WERI-Rb-1 (cell line): Measurements from ENCODE around the gene SKI.

ENCODE experiments used
- DNase-seq: peaks from one replicate; pipeline ENCODE4 v3.0.0-alpha.2; 2020
- H3K27ac ChIP-seq: fragments of 250-450 bp; sonication (Bioruptor Pico); 2 replicates; pipeline ENCODE4 v1.5.1; 2020; ENCODE audit warnings: mild to moderate bottlenecking, moderate library complexity
- H3K27me3 ChIP-seq: fragments of 250-450 bp; sonication (Bioruptor Pico); 2 replicates; pipeline ENCODE4 v1.5.1; 2021; ENCODE audit warnings: mild to moderate bottlenecking, low read depth, moderate library complexity; ENCODE audit not compliant: insufficient read depth, severe bottlenecking
- H3K36me3 ChIP-seq: fragments of 250-450 bp; sonication (Bioruptor Pico); 2 replicates; pipeline ENCODE4 v1.5.1; 2020; ENCODE audit warnings: mild to moderate bottlenecking, moderate library complexity
- H3K4me3 ChIP-seq: 2 replicates; pipeline ENCODE4 v1.5.1; 2011; ENCODE audit warnings: low read depth, mild to moderate bottlenecking, control low read depth, low read length
- H3K9me3 ChIP-seq: fragments of 250-450 bp; sonication (Bioruptor Pico); 2 replicates; pipeline ENCODE4 v1.5.1; 2021; ENCODE audit warnings: mild to moderate bottlenecking, moderate library complexity; ENCODE audit not compliant: severe bottlenecking
- TF ChIP-seq, protein P1 (sequence below): IDR thresholded peaks from 2 replicates; pipeline ENCODE4 v1.5.1; 2011; ENCODE audit warnings: low read depth, mild to moderate bottlenecking, control low read depth, inconsistent platforms, low read length

The SKI gene

DNA sequence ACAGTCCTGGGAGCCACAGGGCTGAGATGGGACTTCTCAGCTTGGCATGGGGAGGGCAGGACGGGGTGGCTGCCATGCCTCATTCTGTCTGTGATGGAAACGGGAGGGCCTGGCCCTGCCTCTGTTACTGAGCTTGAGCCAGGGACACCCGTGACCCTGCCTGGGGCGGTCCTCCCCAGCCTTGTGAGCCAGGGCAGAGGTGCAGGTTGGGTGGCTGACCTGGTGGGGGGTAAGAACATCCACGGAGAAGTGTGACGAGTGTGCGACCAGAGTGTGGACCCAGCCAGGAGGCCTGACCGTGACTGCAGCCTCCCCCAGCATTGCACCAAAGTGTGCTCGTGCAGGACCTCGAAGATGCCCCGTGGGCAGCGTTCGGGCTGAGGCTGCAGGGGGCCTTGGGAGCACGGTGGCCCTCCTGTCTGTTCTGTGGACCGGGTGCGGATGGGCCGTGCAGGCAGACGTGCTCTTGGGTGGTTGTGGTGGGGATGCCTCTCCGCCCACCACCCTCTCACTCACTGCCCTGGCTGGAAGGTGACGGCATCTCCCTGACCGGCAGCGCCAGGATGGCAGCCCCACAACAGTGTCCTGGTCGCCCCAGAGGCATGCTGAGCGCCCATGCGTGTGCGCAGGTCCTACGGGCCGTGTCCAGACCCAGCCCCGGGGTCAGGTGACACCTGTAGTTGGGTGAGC lies 45.4 kb downstream of the SKI start:
- no peaks in the 10 kb centered on the region for H3K9me3 ChIP-seq
- no peak overlapping the region for H3K27ac ChIP-seq
- no peaks in the 10 kb centered on the region for H3K27me3 ChIP-seq
- H3K4me3 ChIP-seq: no peak overlapping the region
- TF ChIP-seq, protein P1, sequence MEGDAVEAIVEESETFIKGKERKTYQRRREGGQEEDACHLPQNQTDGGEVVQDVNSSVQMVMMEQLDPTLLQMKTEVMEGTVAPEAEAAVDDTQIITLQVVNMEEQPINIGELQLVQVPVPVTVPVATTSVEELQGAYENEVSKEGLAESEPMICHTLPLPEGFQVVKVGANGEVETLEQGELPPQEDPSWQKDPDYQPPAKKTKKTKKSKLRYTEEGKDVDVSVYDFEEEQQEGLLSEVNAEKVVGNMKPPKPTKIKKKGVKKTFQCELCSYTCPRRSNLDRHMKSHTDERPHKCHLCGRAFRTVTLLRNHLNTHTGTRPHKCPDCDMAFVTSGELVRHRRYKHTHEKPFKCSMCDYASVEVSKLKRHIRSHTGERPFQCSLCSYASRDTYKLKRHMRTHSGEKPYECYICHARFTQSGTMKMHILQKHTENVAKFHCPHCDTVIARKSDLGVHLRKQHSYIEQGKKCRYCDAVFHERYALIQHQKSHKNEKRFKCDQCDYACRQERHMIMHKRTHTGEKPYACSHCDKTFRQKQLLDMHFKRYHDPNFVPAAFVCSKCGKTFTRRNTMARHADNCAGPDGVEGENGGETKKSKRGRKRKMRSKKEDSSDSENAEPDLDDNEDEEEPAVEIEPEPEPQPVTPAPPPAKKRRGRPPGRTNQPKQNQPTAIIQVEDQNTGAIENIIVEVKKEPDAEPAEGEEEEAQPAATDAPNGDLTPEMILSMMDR: no peak
- no peaks in the 10 kb centered on the region; the same call in 1 of the 2 replicates for H3K36me3 ChIP-seq
- DNase-seq: no peak

DNA sequence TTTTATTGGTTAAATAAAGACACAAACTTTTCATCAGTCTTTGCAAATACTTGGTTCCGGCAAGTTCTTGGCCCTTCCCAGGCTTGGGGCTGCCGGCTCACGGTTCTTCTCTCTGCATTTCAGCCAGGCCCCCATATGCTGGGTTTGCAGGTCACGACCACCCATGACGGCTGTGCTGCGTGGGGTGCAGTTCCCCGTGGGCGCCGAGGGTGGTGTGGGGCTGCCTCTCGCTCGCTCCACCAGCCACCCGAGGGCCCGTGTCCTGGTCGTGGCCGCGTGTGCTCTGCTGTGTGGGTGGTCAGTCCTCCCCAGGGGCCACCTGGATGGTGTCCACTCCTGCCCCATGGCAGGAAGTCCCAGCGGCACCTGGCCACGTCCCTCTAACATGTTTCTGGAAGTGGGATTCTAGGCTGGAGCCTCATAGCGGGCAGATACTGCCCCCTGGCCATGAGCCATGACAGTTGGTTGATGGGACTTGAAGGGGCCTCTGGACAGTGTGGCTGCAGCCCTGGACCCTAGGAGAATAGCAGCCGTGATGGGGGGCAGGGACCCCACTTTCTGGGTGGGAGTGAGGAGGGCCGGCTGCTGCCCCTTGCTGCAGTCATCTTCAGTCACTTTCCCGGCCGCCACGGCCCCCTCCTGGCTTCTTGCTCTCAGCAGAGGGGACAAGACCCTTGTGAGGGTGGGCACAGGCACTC lies 46.3 kb downstream of the SKI start:
- H3K36me3 ChIP-seq: no peaks in the 10 kb centered on the region; the same call in 1 of the 2 replicates
- DNase-seq: no peak
- no peaks in the 10 kb centered on the region for H3K27me3 ChIP-seq
- no peak overlapping the region for H3K27ac ChIP-seq
- H3K9me3 ChIP-seq: no peaks in the 10 kb centered on the region
- TF ChIP-seq, protein P1: no peak
- H3K4me3 ChIP-seq: no peak overlapping the region

DNA sequence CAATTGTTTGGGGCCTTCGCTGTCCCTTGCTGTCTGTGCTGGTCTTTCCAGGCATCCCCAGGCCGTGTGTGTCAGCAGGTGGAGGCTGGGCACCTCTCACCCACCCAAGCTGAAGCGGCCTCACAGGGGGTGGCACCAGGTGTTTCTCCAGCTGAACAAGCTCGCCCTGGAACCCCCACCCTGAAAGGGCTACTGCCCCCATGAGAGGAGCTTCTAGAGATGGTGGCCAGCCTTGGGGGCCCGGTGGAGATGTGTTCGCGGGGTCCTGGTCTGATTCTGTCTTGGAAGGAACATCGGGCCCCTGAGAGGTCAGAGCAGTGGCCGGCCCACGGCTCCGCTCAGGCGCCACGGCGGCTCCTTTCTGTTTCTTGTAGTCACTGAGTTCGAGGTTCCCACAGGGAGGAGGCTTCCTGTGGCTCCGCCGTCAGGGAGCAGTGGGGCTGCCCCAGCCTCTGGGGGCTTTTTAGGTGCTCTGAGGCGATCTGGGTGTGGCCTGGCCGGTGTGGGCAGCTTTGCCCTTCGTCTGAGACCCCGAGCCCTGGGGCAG lies 46.9 kb downstream of the SKI start:
- H3K4me3 ChIP-seq: no peak overlapping the region
- H3K27ac ChIP-seq: no peak overlapping the region
- no peaks in the 10 kb centered on the region; the same call in 1 of the 2 replicates for H3K36me3 ChIP-seq
- TF ChIP-seq, protein P1: no peak
- no peak for DNase-seq
- H3K9me3 ChIP-seq: no peaks in the 10 kb centered on the region
- H3K27me3 ChIP-seq: no peaks in the 10 kb centered on the region

DNA sequence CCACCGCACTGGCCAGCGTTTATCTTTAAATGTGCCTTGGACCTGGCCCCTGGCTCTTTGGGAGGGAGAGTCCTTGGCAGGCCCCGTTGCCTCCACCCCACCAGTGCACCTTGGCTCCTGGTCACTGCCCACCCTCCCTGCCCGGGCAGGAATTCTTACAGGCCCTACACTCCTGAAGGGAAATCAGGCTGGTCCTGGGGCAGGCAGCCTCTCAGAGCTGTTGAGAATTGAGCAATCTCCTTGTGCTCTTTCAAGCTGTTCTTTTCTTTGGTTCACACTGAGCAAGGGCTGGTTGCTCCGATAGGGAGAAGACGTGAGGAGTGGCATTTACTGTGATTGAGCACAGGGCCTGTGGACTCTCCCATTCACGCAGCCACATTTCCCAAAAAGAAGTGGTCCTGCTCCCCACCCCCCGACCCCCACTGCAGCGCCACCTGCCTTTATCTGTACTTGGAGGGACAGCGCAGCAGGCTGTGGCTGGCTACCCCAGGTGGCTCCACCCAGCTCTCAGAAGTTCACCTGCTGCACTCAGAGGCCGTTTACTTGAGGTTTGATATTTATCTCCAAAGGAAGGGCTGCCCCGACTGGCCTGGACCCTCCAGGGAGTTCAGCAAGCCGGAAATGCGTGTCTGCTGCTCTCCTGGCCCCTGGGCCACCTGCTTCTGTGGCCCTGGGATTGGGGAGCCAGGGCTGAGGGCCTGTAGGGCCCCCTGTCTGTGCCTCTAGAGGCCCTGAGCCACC lies 47.8 kb downstream of the SKI start:
- Histone ChIP-seq H3K36me3 (no peaks in the 10 kb centered on the region; the same call in 1 of the 2 replicates), H3K4me3 (no peak overlapping the region), H3K27me3 (no peaks in the 10 kb centered on the region), H3K27ac (no peak overlapping the region; the same call in 1 of the 2 replicates), H3K9me3 (no peaks in the 10 kb centered on the region)
- no peak for DNase-seq
- TF ChIP-seq, protein P1: 0 out of 2 replicates have a peak, but pooled peaks have one; percentile 9

DNA sequence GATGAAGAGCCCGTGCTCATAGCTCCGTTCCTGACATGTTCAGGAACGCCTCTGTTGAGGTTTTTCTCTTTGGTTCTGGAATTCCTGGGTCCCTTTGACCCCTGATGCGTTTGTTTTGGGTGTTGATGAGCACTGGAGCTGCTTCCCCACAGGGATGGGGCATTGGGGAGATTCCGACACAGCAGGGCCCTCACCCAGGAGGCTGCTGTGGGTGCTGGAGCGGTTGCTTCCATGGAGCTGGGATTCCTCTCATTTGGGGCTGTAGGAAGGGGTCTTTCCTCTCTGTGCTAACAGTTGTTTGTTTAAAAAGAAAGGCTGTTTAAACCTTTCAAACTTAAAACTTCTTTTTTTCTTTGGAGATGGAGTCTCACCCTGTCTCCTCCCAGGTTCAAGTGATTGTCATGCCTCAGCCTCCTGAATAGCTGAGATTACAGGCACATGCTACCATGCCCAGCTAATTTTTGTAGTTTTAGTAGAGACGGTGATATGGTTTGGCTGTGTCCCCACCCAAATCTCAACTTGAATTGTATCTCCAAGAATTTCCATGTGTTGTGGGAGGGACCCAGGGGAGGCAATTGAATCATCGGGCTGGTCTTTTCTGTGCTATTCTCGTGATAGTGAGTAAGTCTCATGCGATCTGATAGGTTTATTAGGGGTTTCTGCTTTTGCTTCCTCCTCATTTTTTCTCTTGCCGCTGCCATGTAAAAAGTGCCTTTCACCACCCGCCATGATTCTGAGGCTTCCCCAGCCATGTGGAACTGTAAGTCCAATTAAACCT lies 48.9 kb downstream of the SKI start:
- Histone ChIP-seq H3K4me3 (no peak overlapping the region), H3K27ac (no peak overlapping the region), H3K27me3 (no peaks in the 10 kb centered on the region), H3K36me3 (no peaks in the 10 kb centered on the region; the same call in 1 of the 2 replicates), H3K9me3 (no peaks in the 10 kb centered on the region)
- TF ChIP-seq, protein P1: no peak
- no peak for DNase-seq
